H4 (cell line): ENCODE data around the gene EEF1AKMT4. TPM values are rescaled to one million over a fixed set of nuclear protein-coding genes. Genes with fewer than 3 reads are reported as not detected.

Experiments used
- DNase-seq: peaks from one replicate; pipeline ENCODE4 v3.0.0-alpha.2; 2015; ENCODE audit warnings: low spot score
- total RNA-seq: library from RNA; depleted of rRNA; stranded (reverse); fragments of >200 nt; shearing (Covaris generic); gene quantifications from 2 replicates; pipeline ENCODE4 v1.2.3, GENCODE V29; 2014; rRNA removed

The EEF1AKMT4 gene
- total RNA-seq, 1 experiment from 2014 or later, result 19.5 TPM

GRCh38 chr3:184298759-184299487 is 49.5 kb downstream of the EEF1AKMT4 start, which contains the start of gene PSMD2:
PSMD2 (plus strand) TSS chr3:184299241; CDS start chr3:184299267, 26 bp downstream.
- peak; percentile 93 for DNase-seq

DNA sequence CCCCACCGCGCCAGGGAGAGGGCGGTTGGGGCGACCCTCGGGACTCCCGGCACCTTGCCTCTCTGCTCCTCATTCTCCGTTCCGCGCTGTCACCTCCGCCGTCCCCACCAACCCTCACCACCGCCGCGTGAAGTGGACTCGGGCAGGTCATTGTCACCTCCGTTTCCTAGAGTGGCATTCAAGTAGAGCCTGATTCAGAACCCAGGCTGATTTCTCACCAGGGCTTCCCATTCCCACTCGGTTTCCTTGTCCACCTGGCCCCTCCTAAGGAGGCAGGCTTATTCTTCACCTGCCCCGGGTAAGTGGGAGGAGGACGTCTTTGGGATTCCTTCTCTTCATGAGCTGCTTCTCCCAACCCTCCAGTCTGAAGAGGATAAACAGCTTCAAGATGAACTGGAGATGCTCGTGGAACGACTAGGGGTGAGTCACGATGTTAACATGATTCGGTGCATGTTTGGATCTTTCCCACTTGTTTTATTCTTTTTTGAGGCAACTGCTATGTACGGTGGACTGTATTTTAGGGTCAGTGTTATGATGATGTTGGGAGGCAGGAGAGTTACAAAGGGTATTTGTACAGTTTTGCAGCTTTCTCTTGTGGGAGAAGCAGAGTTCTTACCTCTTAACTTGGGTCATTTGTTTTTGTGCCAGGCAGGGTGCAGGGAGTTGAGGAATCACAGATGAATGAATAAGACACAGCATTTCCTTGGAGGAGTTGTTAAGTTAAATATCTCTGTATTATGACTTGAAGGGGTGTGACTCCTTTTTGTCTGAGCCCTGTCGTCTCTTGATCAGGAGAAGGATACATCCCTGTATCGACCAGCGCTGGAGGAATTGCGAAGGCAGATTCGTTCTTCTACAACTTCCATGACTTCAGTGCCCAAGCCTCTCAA is 50.3 kb downstream of the EEF1AKMT4 start:
- no peak for DNase-seq

DNA sequence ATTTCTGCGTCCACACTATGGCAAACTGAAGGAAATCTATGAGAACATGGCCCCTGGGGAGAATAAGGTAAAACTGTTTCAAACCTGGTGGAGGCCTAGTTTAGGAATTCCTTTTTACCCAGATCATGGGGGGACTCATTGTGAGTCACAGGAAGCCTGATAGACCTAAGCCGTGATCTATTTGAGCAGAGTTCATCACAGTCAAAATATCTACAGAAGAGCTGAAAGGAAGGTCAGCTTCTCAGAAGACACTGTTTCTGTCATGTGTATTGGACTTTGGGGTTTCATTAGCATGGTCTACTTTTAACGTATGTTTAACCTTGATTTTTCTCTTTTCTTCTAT is 50.9 kb downstream of the EEF1AKMT4 start:
- no peak for DNase-seq

DNA sequence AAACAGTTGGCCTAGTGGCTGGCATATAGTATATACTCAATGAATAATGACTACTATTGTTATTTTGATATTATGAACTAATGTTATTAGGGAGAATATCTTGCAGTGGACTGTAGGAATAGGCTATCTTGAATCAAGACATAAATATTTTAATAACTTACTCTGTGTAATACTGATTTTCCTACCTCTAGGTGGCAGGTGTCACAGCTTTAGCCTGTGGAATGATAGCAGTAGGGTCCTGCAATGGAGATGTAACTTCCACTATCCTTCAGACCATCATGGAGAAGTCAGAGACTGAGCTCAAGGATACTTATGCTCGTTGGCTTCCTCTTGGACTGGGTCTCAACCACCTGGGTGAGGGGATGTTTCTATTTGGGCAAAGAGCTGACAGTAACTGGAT is 56.1 kb downstream of the EEF1AKMT4 start:
- DNase-seq, result no peak

DNA sequence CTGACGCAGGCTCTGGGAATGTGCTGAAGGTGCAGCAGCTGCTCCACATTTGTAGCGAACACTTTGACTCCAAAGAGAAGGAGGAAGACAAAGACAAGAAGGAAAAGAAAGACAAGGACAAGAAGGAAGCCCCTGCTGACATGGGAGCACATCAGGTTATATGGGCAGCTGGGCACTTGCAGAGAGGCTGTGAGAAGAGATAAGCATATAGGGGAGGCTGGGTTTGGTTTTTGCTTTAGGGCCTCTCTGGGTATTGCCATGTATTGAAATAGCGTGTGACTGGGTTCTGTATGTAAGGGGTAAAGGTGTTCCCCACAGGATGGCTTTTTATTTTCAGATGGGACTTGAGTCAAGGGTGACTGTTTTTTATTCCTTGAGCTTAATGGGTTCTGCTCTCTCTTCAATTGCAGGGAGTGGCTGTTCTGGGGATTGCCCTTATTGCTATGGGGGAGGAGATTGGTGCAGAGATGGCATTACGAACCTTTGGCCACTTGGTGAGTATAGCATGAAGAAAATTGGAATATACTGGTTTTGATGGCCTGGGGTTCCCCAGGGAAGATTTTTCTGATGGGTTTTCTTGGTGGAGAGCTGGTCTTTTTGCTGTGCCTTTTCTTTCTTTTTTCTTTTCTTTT is 57.0 kb downstream of the EEF1AKMT4 start:
- no peak for DNase-seq

DNA sequence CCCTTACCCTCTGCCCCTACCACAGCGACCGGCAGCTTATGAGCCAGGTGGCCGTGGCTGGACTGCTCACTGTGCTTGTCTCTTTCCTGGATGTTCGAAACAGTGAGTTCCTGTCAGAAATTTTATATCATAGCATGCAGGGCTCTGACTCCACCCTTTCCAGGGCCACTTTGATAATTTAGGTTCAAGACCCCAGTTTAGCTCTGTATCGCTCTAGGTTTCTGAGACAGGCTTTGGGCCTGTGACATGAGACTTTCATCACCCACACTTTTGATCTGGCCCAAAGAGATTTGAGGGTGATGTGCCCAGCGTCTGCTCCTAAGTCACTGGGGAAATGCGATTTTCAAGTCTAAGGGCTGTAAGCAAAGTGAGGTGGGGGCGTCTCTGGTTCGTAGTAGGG is 58.4 kb downstream of the EEF1AKMT4 start:
- DNase-seq, result no peak

Other genes starting within 250 kb of the EEF1AKMT4 start
- gene ABCC5, start 231.8 kb upstream of the EEF1AKMT4 start, total RNA-seq, result 8.3 and 10.6 TPM in 2 replicates
- gene HTR3D, start 217.9 kb upstream of the EEF1AKMT4 start, total RNA-seq, result not detected in 2 replicates
- gene HTR3C, start 196.6 kb upstream of the EEF1AKMT4 start, total RNA-seq, result not detected in 2 replicates
- not detected in 2 replicates for gene HTR3E, start 152.6 kb upstream of the EEF1AKMT4 start, total RNA-seq
- 60.7 and 70.1 TPM in 2 replicates for gene EIF2B5, start 114.3 kb upstream of the EEF1AKMT4 start, total RNA-seq
- gene DVL3, start 94.3 kb upstream of the EEF1AKMT4 start, total RNA-seq, result 15.8 and 17.6 TPM in 2 replicates
- 766 and 810 TPM in 2 replicates for gene AP2M1, start 74.8 kb upstream of the EEF1AKMT4 start, total RNA-seq
- gene ABCF3, start 63.5 kb upstream of the EEF1AKMT4 start, total RNA-seq, result 18.5 and 36.8 TPM in 2 replicates
- gene VWA5B2, start 20.1 kb upstream of the EEF1AKMT4 start, total RNA-seq, result not detected in 2 replicates
- gene ALG3, start 710 bp upstream of the EEF1AKMT4 start, total RNA-seq, result 98.6 and 110 TPM in 2 replicates
- gene CAMK2N2, start 11.9 kb downstream of the EEF1AKMT4 start, total RNA-seq, result 0.47 and 1.6 TPM in 2 replicates
- gene ECE2, start 26.4 kb downstream of the EEF1AKMT4 start, total RNA-seq, result not detected in 2 replicates
- 691 and 864 TPM in 2 replicates for gene PSMD2, start 49.6 kb downstream of the EEF1AKMT4 start, total RNA-seq
- 216 and 235 TPM in 2 replicates for gene EIF4G1, start 64.9 kb downstream of the EEF1AKMT4 start, total RNA-seq
- gene FAM131A, start 87.9 kb downstream of the EEF1AKMT4 start, total RNA-seq, result 18.4 and 22.2 TPM in 2 replicates
- 3.3 and 4.7 TPM in 2 replicates for gene CLCN2, start 111.9 kb downstream of the EEF1AKMT4 start, total RNA-seq
- gene POLR2H, start 112.0 kb downstream of the EEF1AKMT4 start, total RNA-seq, result 250 and 279 TPM in 2 replicates
- 0.43 and 0.74 TPM in 2 replicates for gene THPO, start 128.5 kb downstream of the EEF1AKMT4 start, total RNA-seq
- 1.3 and 3.6 TPM in 2 replicates for gene CHRD, start 130.4 kb downstream of the EEF1AKMT4 start, total RNA-seq